ENCODE data around the gene ADGRF1.
"Not testable (repeated sequence)": the region's sequence is repeated elsewhere in the genome, so short reads cannot be mapped to it uniquely, and the experiment has no call there.

The ADGRF1 gene

DNA sequence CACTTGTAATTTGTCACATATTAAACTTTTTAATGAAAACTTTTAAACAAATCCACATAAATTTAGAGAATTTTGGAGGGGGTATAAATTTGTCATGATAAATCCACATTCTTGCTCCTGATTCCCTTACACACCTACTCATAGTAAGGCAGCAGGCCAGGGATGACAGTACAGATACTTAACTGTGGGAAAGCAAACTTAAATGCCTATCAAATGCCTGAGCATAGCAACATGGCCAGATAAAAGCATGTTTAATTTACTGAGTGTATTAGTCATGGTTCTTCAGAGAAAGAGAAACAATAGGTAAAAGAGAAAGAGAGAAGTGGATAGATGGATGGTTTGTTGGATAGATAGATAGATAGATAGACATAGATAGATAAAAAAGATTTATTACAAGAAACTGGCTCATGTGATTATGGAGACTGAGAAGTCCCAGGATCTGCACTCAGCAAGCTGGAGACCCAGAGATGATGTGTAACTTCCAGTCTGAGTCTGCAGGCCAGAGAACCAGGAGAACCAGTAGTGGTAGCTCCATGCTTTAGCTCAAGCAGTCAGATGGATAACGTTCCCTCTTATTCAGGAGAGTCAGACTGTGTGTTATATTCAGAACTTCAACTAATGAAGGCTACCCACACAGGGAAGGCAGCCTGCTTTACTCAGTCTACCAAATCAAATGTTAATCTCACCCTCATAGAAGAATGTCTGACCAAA is 15.9 kb upstream of the ADGRF1 start:
- Mint-ChIP-seq H3K36me3 (ENCODE audit: low read depth) (peaks cover 4% of the 10 kb centered on the region), H3K27ac (no peak overlapping the region)
- no peak for DNase-seq

DNA sequence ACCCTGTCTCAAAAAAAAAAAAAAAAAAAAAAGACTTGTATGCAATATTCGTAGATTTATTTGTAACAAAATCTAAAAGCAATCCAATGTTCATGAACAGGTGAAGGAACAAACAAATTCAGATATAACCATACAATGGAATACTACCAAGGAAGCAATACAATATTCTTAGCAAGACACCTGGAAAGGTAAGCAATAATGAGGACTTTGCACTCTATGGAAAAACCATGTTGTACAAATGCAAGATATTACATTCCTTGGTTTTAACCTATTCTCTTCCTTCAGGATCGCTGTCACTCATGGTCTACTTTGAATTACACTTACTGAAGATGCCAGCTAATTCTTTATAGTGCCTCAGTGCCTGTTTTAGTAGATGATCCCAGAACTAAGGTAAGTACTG is 14.7 kb upstream of the ADGRF1 start:
- peaks cover 5% of the 10 kb centered on the region for H3K27me3 Mint-ChIP-seq (ENCODE audit: low read depth, poor library complexity)
- H3K4me3 Mint-ChIP-seq: no peak overlapping the region
- H3K27ac Mint-ChIP-seq: no peak overlapping the region
- peaks cover 4% of the 10 kb centered on the region for H3K36me3 Mint-ChIP-seq (ENCODE audit: low read depth)
- peaks cover 5% of the 10 kb centered on the region for H3K9me3 Mint-ChIP-seq
- TF ChIP-seq, protein P1, sequence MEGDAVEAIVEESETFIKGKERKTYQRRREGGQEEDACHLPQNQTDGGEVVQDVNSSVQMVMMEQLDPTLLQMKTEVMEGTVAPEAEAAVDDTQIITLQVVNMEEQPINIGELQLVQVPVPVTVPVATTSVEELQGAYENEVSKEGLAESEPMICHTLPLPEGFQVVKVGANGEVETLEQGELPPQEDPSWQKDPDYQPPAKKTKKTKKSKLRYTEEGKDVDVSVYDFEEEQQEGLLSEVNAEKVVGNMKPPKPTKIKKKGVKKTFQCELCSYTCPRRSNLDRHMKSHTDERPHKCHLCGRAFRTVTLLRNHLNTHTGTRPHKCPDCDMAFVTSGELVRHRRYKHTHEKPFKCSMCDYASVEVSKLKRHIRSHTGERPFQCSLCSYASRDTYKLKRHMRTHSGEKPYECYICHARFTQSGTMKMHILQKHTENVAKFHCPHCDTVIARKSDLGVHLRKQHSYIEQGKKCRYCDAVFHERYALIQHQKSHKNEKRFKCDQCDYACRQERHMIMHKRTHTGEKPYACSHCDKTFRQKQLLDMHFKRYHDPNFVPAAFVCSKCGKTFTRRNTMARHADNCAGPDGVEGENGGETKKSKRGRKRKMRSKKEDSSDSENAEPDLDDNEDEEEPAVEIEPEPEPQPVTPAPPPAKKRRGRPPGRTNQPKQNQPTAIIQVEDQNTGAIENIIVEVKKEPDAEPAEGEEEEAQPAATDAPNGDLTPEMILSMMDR (IDR thresholded peaks at IDR 0.05): no peak
- no peak for DNase-seq
- H3K4me1 Mint-ChIP-seq: no peaks in the 10 kb centered on the region

More for the DNA sequence above, 15.9 kb upstream of the ADGRF1 start:
- TF ChIP-seq, protein P1 (IDR thresholded peaks at IDR 0.05): no peak
- Mint-ChIP-seq H3K4me3 (no peak overlapping the region), H3K4me1 (no peaks in the 10 kb centered on the region), H3K27me3 (ENCODE audit: low read depth, poor library complexity) (peaks cover 5% of the 10 kb centered on the region), H3K9me3 (peaks cover 7% of the 10 kb centered on the region)

DNA sequence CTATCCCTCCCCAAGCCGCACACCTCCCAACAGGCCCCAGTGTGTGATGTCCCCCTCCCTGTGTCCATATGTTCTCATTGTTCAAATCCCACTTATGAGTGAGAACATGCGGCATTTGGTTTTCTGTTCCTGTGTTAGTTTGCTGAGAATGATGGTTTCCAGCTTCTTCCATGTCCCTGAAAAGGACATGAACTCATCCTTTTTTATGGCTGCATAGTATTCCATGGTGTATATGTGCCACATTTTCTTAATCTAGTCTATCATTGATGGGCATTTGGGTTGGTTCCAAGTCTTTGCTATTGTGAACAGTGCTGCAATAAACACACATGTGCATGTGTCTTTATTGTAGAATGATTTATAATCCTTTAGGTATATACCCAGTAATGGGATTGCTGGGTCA is 12.2 kb upstream of the ADGRF1 start:
- H3K4me3 Mint-ChIP-seq; H3K27me3 Mint-ChIP-seq (ENCODE audit: low read depth, poor library complexity); DNase-seq; H3K36me3 Mint-ChIP-seq (ENCODE audit: low read depth); H3K27ac Mint-ChIP-seq; H3K4me1 Mint-ChIP-seq: not testable (repeated sequence)
- peaks cover 10% of the 10 kb centered on the region for H3K9me3 Mint-ChIP-seq

DNA sequence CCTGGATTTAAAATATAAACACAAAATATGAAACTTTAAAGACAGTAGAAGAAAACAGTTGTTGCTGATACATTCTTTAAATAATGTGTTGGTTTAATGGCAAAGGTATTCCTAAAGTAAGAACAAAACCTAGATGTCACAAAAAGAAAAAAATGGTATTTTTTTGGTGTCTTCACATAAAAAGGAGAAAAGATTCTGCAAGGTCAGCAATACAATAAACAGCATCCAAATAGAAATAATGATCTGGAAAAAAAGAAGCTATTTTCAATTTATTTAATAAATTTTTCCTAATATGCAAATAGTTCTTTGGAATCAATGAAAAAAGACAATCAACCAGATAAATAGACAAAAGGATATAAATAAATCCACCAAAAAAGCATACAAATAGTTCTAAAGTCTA is 6.5 kb upstream of the ADGRF1 start:
- Mint-ChIP-seq H3K4me1 (peaks cover 15% of the 10 kb centered on the region), H3K4me3 (no peak overlapping the region), H3K36me3 (ENCODE audit: low read depth) (no peaks in the 10 kb centered on the region), H3K27ac (no peak overlapping the region), H3K27me3 (ENCODE audit: low read depth, poor library complexity) (no peaks in the 10 kb centered on the region), H3K9me3 (peaks cover 5% of the 10 kb centered on the region)
- no peak for DNase-seq
- TF ChIP-seq, protein P1 (IDR thresholded peaks at IDR 0.05): no peak

DNA sequence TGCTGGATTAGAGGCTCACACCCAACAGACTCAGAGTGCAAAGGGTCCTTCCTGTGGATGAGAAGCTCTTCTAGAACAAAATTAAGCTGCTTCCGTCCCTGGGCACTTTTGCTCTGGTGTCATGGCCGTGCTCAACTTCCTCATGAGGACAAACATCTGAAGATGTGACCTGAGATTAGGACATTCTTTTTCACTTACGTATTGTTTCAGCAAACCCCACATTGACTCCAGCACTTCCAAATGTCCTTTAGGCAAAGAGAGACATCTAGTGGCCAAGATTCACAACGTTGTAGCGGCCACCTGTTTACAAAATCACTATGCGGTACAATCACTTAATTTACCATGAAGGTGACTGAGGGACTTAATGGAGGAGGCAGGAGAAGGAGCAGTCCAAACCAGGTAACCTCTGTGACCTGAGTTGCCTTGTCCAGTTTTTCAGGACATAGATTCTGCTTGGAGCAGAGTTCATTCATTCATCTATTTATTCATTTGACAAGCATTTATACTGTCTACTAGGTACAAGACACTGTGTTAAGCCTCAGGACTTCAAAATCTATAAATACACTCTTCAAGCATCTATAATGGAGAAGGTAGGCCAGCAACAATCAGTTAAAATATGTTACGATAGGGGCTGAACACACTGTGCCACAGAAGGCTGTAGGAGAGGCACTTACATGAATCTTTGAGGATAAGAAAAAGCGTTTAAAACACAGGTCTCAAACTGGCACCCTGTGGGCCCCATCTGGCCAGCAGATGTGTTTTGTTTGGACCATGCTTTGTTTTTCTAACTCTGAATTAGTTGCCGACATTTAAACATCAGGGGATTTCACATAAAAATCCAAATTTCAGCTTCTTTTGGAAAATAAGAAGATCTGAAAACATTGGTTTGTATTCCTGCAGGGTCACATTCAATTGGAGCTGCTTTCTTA is 5.6 kb upstream of the ADGRF1 start:
- TF ChIP-seq, protein P1 (IDR thresholded peaks at IDR 0.05): peak; percentile 71
- Mint-ChIP-seq H3K4me3 (peak overlapping the region; percentile 14), H3K27me3 (ENCODE audit: low read depth, poor library complexity) (no peaks in the 10 kb centered on the region), H3K27ac (no peak overlapping the region), H3K9me3 (peaks cover 5% of the 10 kb centered on the region), H3K4me1 (peaks cover 17% of the 10 kb centered on the region), H3K36me3 (ENCODE audit: low read depth) (no peaks in the 10 kb centered on the region)
- peak; percentile 47 for DNase-seq

DNA sequence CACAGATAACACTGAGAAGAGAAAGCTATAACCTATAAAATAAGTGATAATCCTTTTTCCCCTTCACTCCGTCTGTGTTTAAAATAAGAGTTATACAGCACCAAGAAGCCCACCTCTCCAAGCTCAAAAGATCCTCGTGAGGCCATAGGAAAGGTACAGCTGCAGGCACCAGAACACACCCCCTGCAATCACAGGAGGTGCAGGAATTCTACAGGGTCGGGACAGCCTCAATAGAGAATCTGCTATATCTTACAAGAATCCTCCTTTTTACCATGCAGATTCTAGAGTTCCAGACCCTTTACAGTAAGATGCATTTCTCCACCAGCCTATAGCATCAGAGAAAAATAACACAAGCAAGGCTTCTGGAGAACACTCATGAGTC is 5.0 kb upstream of the ADGRF1 start:
- DNase-seq: no peak
- Mint-ChIP-seq H3K36me3 (ENCODE audit: low read depth) (no peaks in the 10 kb centered on the region), H3K27ac (no peak overlapping the region), H3K4me3 (peak overlapping the region; percentile 14), H3K9me3 (peaks cover 5% of the 10 kb centered on the region), H3K4me1 (peaks cover 23% of the 10 kb centered on the region), H3K27me3 (ENCODE audit: low read depth, poor library complexity) (no peaks in the 10 kb centered on the region)
- TF ChIP-seq, protein P1 (IDR thresholded peaks at IDR 0.05): no peak

All from nephron progenitor cell (in vitro differentiated cells).